Prostate gland (tissue), 2 donors: Measurements from ENCODE around the gene RSU1. TPM values are rescaled to one million over a fixed set of nuclear protein-coding genes. Genes with fewer than 3 reads are reported as not detected.

Experiments used
- DNase-seq: peaks from one replicate; pipeline ENCODE4 v3.0.0-alpha.2; 2019; ENCODE audit warnings: low spot score
- H3K27ac ChIP-seq, 2 donors: fragments of 200-600 bp; sonication (generic); 2 replicates each; pipeline ENCODE4 v1.5.1; 2017 to 2019
- H3K27me3 ChIP-seq: fragments of 200-600 bp; sonication (generic); replicated peaks from 2 replicates; pipeline ENCODE4 v1.5.1; 2019; ENCODE audit not compliant: insufficient read depth
- H3K36me3 ChIP-seq, 2 donors: fragments of 200-600 bp; sonication (generic); 1 replicate in 1 of 2; 2 replicates in 1 of 2; pipeline versions ENCODE4 v1.5.1 to v1.8.1; 2017 to 2019
- H3K4me1 ChIP-seq: fragments of 200-600 bp; sonication (generic); replicated peaks from 2 replicates; pipeline ENCODE4 v1.5.1; 2019
- H3K4me3 ChIP-seq, 2 donors: fragments of 200-600 bp; sonication (generic); 2 replicates each; pipeline ENCODE4 v1.5.1; 2017 to 2019
- H3K9me3 ChIP-seq: fragments of 200-600 bp; sonication (generic); 2 replicates; pipeline ENCODE4 v1.5.1; 2017
- CTCF ChIP-seq, 4 experiments: fragments of 200-600 bp in 2 of 4; fragments of 450-650 bp in 2 of 4; sonication (generic) in 2 of 4; IDR thresholded peaks; 1 replicate in 3 of 4; 2 replicates in 1 of 4; pipeline ENCODE4 v1.5.1; 2016 to 2019; ENCODE audit warnings: antibody characterized with exemption in 4 of 4, mild to moderate bottlenecking in 2 of 4, moderate library complexity in 2 of 4
- POLR2A ChIP-seq: fragments of 450-650 bp; IDR thresholded peaks from one replicate; pipeline ENCODE4 v1.6.1; 2016; ENCODE audit warnings: antibody characterized with exemption, mild to moderate bottlenecking
- POLR2AphosphoS5 ChIP-seq: sonication (generic); formaldehyde crosslinking; IDR thresholded peaks from one replicate; pipeline ENCODE4 v1.6.1; 2017; ENCODE audit warnings: antibody characterized with exemption
- WGBS: methylation state at CpG from one replicate; pipeline ENCODE4 v1.1.5; 2018; 5-methylcytosine and 5-hydroxymethylcytosine counted together
- intact Hi-C: fragments of 100-400 bp; cut with DNase I; formaldehyde crosslinking; loops from one replicate; pipeline ENCODE4 v1.14.2; 2022
- total RNA-seq, 2 donors: library from RNA; depleted of rRNA; stranded (reverse); fragments of >200 nt; gene quantifications; one replicate each; pipeline ENCODE4 v1.1.0, GENCODE V29; 2016

The RSU1 gene
- total RNA-seq, 2 donors from 2014 or later = 32.2 to 49.3 TPM

GRCh38 chr10:16717622-16718395 is 99.4 kb downstream of the RSU1 start:
- no peak for DNase-seq
- Histone ChIP-seq H3K9me3 (no peaks in the 10 kb centered on the region), H3K4me1 (no peaks in the 10 kb centered on the region), H3K36me3 (no peaks in the 10 kb centered on the region), H3K27ac (no peak overlapping the region), H3K4me3 (no peak overlapping the region), H3K27me3 (no peaks in the 10 kb centered on the region)
- intact Hi-C loops = no loop called here
- WGBS = 86% methylated on average over 4 of the region's 4 CpGs
- TF ChIP-seq POLR2A (no peak), CTCF (IDR thresholded peaks at IDR 0.05) (no peak), POLR2AphosphoS5 (no peak)

- Histone ChIP-seq H3K36me3 (no peaks in the 10 kb centered on the region), H3K27me3 (no peaks in the 10 kb centered on the region), H3K4me1 (no peaks in the 10 kb centered on the region), H3K4me3 (no peak overlapping the region), H3K9me3 (no peaks in the 10 kb centered on the region), H3K27ac (no peak overlapping the region)
- TF ChIP-seq POLR2AphosphoS5 (no peak), CTCF (IDR thresholded peaks at IDR 0.05) (no peak), POLR2A (no peak)
- intact Hi-C loops = no loop called here
- 88% methylated on average over 5 of the region's 5 CpGs for WGBS
- no peak for DNase-seq
Measured at GRCh38 chr10:16716051-16716450, 101.2 kb downstream of the RSU1 start.

- TF ChIP-seq POLR2A (no peak), POLR2AphosphoS5 (no peak), CTCF (IDR thresholded peaks at IDR 0.05) (no peak)
- intact Hi-C loops = no loop called here
- no peaks in the 10 kb centered on the region for H3K9me3 ChIP-seq
- WGBS = 97% methylated on average over 3 of the region's 3 CpGs
- H3K4me1 ChIP-seq = no peaks in the 10 kb centered on the region
- H3K27me3 ChIP-seq = no peaks in the 10 kb centered on the region
- H3K36me3 ChIP-seq = no peaks in the 10 kb centered on the region
- DNase-seq = no peak
- no peak overlapping the region for H3K4me3 ChIP-seq
- H3K27ac ChIP-seq = no peak overlapping the region
Measured at GRCh38 chr10:16713290-16713689, 103.9 kb downstream of the RSU1 start.

GRCh38 chr10:16712883-16713282 is 104.3 kb downstream of the RSU1 start:
- no peaks in the 10 kb centered on the region for H3K9me3 ChIP-seq
- 95% methylated on average over 1 of the region's 1 CpG for WGBS
- H3K4me3 ChIP-seq = no peak overlapping the region
- TF ChIP-seq CTCF (IDR thresholded peaks at IDR 0.05) (no peak), POLR2A (no peak), POLR2AphosphoS5 (no peak)
- no peaks in the 10 kb centered on the region for H3K27me3 ChIP-seq
- no peak for DNase-seq
- H3K27ac ChIP-seq = no peak overlapping the region
- intact Hi-C loops = no loop called here
- H3K4me1 ChIP-seq = no peaks in the 10 kb centered on the region
- no peaks in the 10 kb centered on the region for H3K36me3 ChIP-seq

GRCh38 chr10:16700331-16700730 is 116.9 kb downstream of the RSU1 start:
- WGBS = 96% methylated on average over 5 of the region's 5 CpGs
- intact Hi-C loops = no loop called here

More at GRCh38 chr10:16700331-16700730, 116.9 kb downstream of the RSU1 start:
- TF ChIP-seq POLR2AphosphoS5 (no peak), POLR2A (no peak)
- no peak for DNase-seq
- Histone ChIP-seq H3K4me3 (no peak overlapping the region), H3K27ac (no peak overlapping the region), H3K27me3 (no peaks in the 10 kb centered on the region), H3K9me3 (no peaks in the 10 kb centered on the region), H3K4me1 (no peaks in the 10 kb centered on the region), H3K36me3 (no peaks in the 10 kb centered on the region)
